GM19240 (cell line): ENCODE results near the gene ZNF662.

Experiments used
- DNase-seq: peaks from one replicate; pipeline ENCODE4 v3.0.0; 2011; ENCODE audit warnings: low spot score; ENCODE audit not compliant: insufficient read length

ZNF662 gene

DNA sequence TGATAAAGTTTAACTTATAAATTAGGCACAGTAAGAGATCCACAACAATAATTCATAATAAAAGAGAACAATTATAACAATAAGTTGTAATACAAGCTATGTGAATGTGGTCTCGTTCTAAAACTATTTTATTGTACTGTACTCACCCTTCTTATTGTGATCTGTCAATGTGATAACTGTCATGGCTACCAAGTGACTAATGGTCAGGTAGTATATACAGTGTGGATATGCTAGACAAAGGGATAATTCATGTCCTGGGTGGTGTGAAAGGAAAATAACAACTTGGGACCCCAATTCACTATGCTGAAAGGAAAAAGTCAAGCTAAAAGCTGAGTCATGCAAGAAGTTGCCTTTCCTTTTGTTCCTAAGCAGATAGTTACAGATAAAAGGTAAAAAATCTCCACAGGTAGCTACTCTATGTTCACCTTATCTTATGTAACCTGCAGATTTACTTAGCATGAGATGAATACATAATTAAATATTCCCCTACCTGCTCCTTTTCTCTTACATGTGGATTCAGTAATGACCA is 19.6 kb upstream of the ZNF662 start:
- DNase-seq, result no peak

DNA sequence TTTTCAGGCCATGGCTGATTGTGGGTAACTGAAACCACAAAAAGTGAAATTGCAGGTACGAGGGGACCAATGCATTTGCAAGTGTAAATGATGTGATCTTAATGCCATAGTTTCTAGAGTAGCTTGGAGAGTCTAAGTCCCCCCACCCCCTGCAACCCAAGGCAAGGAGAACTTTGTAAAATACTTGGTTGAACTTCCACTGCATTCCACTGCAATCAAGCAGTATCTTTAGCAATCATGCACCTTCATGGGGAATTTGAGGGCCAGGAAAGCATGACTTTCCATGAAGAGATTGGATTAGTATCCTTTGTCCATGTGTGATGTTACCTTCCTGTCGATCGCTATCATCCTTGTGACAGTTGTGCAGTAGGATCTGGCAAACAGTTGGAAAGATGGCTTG is 18.9 kb upstream of the ZNF662 start:
- no peak for DNase-seq

DNA sequence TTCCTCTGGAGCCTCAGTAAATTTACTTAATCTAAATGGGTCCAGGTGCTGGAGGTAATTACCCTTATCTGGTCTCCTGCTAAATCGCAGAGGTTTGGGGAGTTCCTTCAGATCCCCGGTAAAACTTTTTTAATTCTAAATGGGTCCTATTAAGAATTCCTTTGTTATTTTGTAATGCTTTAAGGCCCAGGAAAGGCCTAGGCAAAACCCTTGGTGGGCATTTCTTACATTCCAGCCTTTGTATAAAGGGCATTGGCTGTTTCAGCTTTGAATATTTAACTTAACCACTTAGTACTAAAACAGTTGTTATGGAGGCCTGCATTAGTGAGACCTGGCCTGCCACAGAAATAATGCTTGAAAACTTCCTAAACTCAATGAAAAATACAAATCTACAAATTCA is 14.9 kb upstream of the ZNF662 start:
- no peak for DNase-seq

DNA sequence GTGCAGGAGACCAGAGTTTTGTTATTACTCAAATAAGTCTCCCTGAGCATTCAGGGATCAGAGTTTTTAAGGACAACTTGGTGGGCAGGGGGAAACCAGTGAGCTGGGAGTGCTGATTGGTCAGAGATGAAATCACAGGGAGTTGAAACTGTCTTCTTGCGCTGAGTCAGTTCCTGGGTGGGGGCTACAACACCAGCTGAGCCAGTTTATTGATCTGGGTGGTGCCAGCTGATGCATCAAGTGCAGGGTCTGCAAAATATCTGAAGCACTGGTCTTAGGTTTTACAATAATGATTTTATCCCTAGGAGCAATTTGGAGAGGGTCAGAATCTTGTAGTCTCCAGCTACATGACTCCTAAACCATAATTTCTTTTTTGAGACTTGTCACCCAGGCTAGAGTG is 13.8 kb upstream of the ZNF662 start:
- no peak for DNase-seq

DNA sequence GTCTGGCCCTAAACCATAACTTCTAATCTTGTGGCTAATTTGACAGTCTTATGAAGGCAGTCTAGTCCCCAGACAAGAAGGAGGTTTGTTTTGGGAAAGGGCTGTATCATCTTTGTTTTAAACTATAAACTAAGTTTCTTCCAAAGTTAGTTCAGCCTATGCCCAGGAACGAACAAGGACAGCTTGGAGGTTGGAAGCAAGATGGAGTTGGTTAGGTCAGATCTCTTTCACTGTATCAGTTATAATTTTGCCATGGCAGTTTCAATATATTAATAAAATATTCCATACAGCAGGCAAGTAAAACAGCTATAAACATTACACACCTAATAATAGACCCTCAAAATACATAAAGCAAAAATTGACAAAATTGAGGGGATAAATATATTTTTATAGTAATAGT is 13.1 kb upstream of the ZNF662 start:
- DNase-seq, result no peak

DNA sequence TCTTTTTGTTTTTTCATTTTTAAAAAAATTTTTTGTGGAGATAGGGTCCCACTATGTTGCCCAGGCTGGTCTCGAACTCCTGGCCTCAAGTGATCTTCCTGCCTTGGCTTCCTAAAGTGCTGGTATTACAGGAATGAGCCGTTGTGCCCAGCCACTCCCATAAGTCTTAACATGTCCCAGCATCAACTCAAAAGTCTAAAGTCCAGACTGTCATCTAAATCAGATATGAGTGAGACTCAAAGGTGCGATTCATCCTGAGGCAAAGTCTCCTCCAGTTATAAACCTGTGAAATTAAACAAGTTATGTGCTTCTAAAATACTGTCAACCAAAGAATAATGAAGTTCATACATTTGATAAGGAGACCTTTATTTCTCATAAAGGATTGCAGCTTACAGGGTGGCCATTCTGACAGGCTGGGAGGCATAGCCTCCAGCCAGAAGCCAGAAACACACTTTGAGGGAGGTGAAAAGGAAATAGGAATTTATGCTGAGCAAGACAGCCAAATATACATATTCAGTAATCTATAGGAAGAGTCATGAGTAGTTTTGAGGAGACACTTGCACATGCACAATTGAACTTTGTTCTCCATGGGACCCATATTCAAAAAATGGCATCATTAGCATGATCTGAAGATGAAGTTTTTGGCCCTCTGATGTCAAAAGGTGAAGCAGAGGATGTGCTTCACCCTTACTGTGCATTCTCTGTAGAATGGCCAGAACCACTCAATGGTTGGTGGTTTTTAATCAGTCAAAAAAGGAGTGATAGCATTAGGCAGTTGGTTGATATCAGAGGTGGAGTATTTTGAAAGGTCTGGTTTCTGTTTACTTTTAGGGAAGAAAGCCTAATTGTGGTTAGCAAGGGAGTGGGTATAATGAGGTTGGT is 11.0 kb upstream of the ZNF662 start:
- no peak for DNase-seq

DNA sequence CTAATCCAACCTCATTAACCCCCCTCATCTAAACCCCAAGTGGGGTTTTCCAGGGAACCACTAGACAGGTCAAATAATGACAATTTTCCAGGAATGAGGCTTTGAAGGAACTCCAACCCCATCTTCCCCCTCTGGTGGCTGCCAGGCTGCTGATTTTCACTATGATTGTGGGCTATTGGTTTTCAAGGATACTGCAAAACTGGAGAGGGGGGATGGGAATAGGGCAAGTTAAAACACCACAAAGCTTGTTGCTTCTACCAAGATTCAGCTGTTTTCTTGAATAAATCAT is 10.4 kb upstream of the ZNF662 start:
- no peak for DNase-seq

DNA sequence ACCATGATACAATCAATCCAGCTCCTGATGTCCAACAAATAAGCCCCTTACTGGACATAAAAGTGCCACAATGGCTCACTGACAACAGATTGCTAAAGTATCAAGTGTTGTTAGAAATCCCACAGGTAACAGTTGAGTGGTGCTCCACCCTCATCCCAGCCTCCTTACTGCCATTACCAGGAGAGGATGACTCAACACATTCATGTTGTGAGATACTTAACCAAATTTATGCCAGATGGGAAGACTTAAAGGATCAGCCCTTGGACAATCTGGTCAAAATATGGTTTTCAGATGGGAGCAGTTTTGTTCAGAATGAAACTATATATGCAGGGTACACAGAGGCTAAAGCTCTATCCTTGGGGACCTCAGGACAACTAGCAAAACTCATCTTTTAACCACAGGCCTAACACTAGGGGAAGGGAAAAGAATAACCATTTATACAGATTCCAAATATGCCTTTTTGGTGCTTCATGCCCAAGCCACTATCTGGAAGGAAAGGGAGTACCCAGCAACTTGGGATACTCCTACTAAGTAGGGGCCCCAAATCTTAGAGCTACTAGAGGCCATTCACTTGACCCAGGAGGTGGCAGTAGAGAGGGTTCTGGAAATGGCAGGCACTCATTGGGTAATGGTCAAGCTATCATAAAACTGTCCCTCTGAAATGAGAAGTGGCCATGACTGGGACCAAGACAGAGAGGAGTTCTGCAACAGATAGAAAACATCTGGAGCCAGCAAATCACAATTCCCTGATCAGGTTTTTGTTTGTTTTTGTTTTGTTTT is 6.9 kb upstream of the ZNF662 start:
- DNase-seq, result no peak

DNA sequence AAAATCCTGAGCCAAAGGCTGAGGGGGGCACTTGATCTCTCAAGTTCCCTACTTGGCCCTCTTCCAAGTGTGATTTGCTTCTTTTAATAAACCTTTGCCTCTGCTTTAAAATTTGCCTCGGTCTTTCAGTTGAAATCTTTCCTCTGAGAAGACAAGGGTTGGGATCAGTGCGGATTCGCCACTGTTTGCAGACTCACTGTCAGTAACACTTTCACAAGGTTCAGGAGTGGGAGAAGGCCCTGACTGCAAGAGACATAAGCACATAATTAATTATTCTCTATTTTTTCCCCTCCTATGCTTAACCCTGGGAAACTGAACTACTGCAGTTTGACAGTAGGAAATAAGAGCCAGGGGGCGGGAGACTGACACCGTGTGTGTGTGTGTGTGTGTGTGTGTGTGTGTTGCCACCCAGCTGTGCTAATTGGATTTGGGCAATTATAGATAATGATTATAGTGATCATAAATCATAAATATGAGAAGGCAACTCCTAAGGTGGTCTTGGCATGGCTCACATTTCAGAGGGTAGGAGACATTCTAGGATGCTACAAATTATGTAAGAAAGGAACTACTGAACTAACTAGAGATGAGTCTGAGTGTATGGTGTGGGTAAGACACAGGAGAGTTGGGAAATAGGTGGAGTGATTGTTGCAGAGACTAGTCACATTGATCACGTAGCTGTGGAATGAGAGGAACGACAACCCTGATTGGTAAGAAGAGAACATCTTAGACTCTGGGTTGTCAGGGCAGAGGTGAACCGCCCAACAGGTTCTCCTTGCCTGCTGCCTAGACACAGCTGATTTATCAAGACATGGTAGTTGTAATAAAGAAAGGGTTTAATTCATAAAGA is 5.5 kb upstream of the ZNF662 start:
- DNase-seq, result no peak

DNA sequence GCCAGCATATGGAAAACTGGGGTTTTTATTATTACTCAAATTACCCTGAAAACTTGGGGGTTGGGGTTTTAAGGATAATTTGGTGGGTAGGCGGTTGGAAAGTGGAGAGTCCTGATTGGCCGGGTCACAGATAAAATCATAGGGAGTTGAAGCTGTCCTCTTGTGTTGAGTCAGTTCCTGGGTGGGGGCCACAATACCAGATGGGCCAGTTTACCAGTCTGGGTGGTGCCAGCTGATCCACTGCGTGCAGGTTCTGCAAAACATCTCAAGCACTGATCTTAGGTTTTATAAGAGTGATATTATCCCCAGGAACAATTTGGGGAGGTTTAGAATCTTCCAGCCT is 4.9 kb upstream of the ZNF662 start:
- no peak for DNase-seq

DNA sequence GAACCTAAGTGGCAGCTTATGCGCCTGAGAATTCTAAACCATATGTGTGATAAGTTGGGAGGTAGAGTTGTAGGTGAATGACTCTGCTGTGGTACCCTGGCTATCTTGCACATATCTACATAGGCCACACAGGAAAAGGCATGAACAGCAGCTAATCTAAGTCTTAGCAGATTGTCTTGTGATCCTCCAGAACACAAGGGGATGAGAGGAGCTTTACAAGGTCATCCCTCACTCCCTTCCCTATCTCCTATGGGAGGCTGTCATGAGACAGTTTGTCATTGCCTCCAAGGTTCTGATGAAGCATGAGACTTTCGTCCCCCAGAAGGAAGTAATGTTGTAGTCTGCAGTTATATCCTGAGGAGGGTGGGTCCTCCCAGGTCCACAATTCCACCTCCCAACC is 3.7 kb upstream of the ZNF662 start:
- no peak for DNase-seq

DNA sequence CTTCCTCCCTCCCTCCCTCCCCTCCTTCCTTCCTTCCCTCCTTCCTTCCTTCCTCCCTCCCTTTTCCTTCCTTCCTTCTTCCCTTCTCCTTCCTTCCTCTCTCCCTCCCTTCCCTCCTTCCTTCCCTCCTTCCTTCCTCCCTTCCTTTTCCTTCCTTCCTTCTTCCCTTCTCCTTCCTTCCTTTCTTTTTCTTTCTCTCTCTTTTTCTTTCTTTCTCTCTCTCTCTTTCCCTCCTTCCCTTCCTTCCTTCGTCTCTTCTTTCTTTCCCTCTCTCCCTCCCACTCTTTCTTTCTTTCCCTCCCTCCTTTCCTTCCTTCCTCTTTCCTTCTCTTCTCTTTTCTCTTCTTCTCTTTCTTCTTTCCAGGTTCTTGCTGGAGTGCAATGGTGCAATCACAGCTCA is 1.9 kb upstream of the ZNF662 start:
- no peak for DNase-seq

DNA sequence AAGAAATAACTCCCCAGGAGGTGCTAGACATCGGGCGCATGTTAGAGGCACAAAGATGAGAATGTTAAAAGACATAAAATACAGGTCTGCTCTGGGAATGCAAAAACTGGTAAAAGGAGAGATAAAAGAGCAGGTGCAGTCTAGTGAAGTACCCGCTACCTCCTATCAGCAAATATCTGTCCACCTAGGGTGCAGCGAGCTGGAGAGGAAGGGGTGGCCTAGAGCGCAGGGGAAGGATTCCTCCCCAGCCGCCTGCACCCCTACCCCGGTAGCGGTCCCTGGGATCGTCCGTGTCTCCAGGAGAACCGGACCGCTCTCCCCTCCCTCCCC is 237 bp upstream of the ZNF662 start:
- DNase-seq, result no peak

DNA sequence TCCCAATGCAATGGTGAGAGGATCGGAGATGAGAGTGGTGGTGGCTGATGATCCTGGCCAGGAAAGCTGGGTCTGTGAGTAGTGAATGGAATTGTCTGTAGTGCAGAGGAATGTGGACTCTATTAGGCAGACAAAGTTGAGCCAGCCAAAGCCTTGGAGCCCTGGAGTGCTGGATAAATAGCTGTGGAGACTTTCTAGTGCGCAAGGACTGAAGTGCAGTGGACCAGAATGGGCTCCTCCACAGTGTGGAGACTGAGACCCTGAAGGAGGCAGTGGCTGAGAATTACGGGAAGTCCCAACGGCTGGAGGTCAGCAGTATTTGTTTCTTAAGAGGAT is 874 bp downstream of the ZNF662 start:
- no peak for DNase-seq

DNA sequence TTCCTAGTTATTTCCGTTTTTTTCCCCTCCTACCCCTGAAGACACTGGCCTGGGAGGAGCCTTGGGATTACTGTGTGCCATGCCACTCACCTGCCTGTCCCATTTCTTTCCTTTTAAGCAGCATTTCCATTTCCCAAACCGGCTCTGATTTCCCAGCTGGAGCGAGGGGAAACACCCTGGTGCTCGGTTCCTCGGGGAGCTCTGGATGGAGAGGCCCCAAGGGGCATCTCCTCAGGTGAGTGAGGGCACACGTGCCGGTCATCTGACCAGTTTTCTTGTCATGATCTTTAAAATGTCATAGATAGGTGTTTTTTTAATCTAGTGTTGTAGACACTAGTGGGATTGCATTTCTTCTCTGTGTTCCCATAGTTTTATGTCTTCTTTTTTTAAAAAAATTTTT is 2.7 kb downstream of the ZNF662 start:
- DNase-seq, result no peak

DNA sequence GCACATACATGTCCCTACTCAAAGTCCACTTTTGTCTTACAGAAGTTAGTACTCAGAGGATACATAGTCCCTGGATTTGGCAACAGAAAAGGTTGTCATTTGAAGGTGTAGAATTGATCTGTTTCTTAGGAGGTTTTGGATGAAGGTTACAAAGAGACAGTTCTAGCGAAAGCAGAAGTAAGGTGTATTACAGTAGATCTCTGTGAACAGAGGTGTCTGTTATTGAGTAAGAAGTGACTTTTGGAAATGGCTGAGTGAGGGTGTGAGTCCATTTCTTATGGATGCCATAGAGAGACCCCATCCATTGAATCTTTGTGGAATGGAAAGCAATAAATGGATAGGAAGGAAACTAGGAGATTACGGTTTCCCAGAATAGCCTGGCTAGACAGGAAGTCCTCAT is 5.6 kb downstream of the ZNF662 start:
- DNase-seq, result no peak

DNA sequence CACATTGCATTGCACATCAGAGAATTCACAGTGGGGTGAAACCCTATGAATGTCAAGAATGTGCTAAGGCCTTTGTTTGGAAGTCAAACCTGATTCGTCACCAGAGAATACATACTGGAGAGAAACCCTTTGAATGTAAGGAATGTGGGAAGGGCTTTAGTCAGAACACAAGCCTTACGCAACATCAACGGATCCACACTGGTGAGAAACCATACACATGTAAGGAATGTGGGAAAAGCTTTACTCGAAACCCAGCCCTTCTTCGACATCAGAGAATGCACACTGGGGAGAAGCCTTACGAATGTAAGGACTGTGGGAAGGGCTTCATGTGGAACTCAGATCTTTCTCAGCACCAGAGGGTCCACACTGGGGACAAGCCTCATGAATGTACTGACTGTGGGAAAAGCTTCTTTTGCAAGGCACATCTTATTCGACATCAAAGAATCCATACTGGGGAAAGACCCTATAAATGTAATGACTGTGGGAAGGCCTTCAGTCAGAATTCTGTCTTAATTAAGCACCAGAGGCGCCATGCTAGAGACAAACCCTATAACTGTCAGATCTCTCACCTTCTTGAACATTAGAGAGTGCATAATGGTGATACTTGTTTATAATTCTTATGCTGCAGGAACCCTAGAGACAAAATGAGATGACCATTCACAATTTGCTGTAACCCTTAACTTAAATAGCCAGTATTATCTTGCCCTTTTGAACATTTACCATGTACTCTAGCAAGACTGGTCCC is 9.0 kb downstream of the ZNF662 start:
- DNase-seq, result no peak

DNA sequence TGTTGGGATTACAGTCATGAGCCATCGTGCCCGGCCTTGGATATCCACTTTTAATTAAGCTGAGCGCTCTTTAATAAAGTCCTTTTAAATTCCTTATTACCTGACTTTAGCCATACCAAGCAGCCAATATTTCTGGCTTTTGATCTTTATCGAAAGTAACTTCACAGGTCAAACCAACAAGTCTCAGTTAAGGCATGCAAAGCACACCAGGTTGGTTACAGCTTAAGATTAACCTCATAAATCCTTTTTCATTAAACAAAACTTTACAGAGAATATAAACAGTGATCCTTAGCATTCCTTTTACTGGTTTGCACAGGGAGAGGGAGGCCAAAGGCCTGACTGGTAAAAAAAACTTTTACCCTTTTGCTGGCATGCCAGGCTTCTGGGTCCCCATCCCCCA is 17.7 kb downstream of the ZNF662 start:
- DNase-seq, result no peak

DNA sequence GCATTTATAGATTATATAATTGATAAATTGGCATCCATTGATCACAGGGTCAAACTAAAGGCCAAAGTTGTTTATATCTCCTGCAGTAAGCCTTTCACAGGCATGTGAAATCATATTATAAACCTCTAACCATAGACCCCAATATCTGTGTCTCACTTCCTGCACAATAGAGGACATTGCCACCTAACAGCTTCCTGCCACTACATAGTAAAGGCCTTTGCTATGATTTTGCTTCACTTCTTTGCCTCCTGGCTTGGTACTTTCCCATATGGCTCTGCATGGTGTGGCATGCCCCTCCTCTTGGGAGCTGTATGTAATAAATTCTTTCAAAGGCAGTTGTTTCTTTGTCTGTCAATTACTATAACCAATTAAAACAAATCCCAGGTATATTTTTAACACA is 20.4 kb downstream of the ZNF662 start:
- no peak for DNase-seq

DNA sequence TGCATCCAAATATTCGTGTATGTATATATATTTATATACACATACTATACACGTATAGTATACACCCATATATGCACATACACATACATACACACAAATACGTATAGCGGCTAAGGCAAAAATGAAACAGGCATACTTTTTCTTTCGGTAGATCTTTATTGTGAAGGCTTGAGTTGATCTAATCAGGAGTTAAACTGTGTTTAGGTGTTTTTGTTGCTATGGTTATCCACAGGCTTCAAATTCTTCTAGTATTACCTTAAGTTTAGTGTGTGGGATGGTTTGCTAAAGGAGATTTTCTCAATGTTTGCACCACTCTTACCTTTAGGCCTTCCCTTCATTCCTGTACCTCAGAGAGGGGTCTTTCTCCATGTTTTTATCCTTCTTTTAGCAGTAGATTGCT is 28.2 kb downstream of the ZNF662 start:
- no peak for DNase-seq

DNA sequence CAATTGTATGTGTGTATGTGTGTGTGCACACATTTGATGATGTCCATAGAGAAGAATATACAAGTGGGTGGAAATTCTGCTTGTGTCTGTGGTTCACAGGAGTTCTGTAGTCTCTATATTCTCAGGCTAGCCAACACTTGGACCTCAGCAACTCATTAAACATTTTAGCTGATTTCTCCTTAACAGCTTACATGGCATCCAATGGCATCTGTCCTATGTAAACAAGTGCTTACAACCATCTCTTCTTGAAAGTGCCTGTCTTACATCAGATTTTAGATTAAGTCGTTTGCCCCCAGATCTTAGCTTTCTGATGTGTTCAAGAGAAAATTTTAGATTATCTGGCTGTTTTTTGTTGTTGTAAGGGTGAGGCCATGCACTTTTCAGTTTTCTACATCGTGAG is 29.0 kb downstream of the ZNF662 start:
- no peak for DNase-seq

DNA sequence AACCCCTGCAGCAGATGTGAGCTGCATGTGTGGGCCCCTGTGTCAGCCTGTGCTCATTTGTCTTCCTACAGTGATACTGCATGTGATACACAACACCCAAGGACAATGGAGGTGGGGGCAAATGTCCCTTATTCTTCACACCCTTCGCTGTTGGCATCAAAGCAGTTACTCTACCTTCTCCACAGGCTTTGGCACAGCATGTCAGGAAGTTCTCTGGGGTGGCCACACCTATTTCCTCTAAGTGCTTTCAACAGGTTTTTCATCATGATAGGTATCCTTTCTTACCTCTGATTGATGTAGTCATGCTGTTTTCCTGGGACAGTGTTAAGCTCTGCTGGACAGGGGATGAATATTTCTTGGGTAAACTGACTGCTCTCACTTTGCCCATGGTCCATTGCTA is 29.5 kb downstream of the ZNF662 start:
- DNase-seq, result no peak
